H9 (cell line): Measurements from ENCODE around the gene SPTBN1. TPM values are rescaled to one million over a fixed set of nuclear protein-coding genes. Genes with fewer than 3 reads are reported as not detected.

ENCODE experiments used
- DNase-seq: peaks from one replicate; pipeline ENCODE4 v3.0.0-alpha.2; 2017
- H2AFZ ChIP-seq: one replicate; pipeline ENCODE4 v1.6.1; 2013; ENCODE audit warnings: mild to moderate bottlenecking, low read length, control low read depth, moderate library complexity
- H2AK5ac ChIP-seq: 2 replicates; pipeline ENCODE4 v1.6.1; 2013; ENCODE audit warnings: low read length, control low read depth, mixed read lengths; ENCODE audit not compliant: insufficient read length
- H2BK120ac ChIP-seq: one replicate; pipeline ENCODE4 v1.6.1; 2013; ENCODE audit warnings: low read depth, mild to moderate bottlenecking, low read length, control low read depth, inconsistent platforms; ENCODE audit not compliant: poor library complexity, severe bottlenecking
- H2BK12ac ChIP-seq: 2 replicates; pipeline ENCODE4 v1.6.1; 2013; ENCODE audit warnings: low read length, control low read depth, mixed read lengths, low read depth; ENCODE audit not compliant: insufficient read length
- H2BK15ac ChIP-seq: 2 replicates; pipeline ENCODE4 v1.6.1; 2013; ENCODE audit warnings: low read depth, low read length, control low read depth
- H2BK20ac ChIP-seq: one replicate; pipeline ENCODE4 v1.6.1; 2013; ENCODE audit warnings: low read depth, mild to moderate bottlenecking, low read length, control low read depth, inconsistent platforms; ENCODE audit not compliant: poor library complexity, severe bottlenecking
- H2BK5ac ChIP-seq: 2 replicates; pipeline ENCODE4 v1.6.1; 2013; ENCODE audit warnings: low read length, control low read depth, mixed read lengths; ENCODE audit not compliant: insufficient read length
- H3K14ac ChIP-seq: 2 replicates; pipeline ENCODE4 v1.6.1; 2013; ENCODE audit warnings: low read length, control low read depth; ENCODE audit not compliant: insufficient read depth
- H3K18ac ChIP-seq: 2 replicates; pipeline ENCODE4 v1.6.1; 2013; ENCODE audit warnings: low read depth, mild to moderate bottlenecking, mixed read lengths, low read length, control low read depth; ENCODE audit not compliant: insufficient read length
- H3K23ac ChIP-seq: 2 replicates; pipeline ENCODE4 v1.6.1; 2013; ENCODE audit warnings: low read length, control low read depth, mixed read lengths, low read depth; ENCODE audit not compliant: insufficient read length
- H3K23me2 ChIP-seq: 2 replicates; pipeline ENCODE4 v1.6.1; 2013; ENCODE audit warnings: low read depth, mild to moderate bottlenecking, mixed read lengths, low read length, control low read depth; ENCODE audit not compliant: insufficient read length, poor library complexity, severe bottlenecking
- H3K27ac ChIP-seq: 2 replicates; pipeline ENCODE4 v1.5.1; 2013; ENCODE audit warnings: low read length, control low read depth, mixed read lengths, low read depth; ENCODE audit not compliant: insufficient read length
- H3K27me3 ChIP-seq: 2 replicates; pipeline ENCODE4 v1.6.1; 2013; ENCODE audit warnings: low read length, control low read depth, inconsistent platforms; ENCODE audit not compliant: insufficient read depth
- H3K4ac ChIP-seq: 2 replicates; pipeline ENCODE4 v1.6.1; 2013; ENCODE audit warnings: low read depth, mild to moderate bottlenecking, control low read depth, inconsistent platforms, low read length, moderate library complexity
- H3K4me1 ChIP-seq: 2 replicates; pipeline ENCODE4 v1.6.1; 2013; ENCODE audit warnings: low read length, control low read depth, inconsistent platforms; ENCODE audit not compliant: insufficient read depth
- H3K4me2 ChIP-seq: 2 replicates; pipeline ENCODE4 v1.6.1; 2013; ENCODE audit warnings: low read length, control low read depth, mixed read lengths; ENCODE audit not compliant: insufficient read length, insufficient read depth
- H3K56ac ChIP-seq: 2 replicates; pipeline ENCODE4 v1.6.1; 2013; ENCODE audit warnings: low read depth, mild to moderate bottlenecking, mixed read lengths, low read length, control low read depth; ENCODE audit not compliant: insufficient read length
- H3K79me1 ChIP-seq: 2 replicates; pipeline ENCODE4 v1.6.1; 2013; ENCODE audit warnings: low read depth, mild to moderate bottlenecking, moderate library complexity, low read length, control low read depth, inconsistent platforms; ENCODE audit not compliant: insufficient read depth, poor library complexity, severe bottlenecking
- H3K79me2 ChIP-seq: 2 replicates; pipeline ENCODE4 v1.6.1; 2013; ENCODE audit warnings: low read length, control low read depth, inconsistent platforms; ENCODE audit not compliant: insufficient read depth
- H3K9ac ChIP-seq: 2 replicates; pipeline ENCODE4 v1.6.1; 2013; ENCODE audit warnings: low read length, control low read depth, mixed read lengths; ENCODE audit not compliant: insufficient read length; ENCODE audit errors: extremely low read depth
- H3K9me3 ChIP-seq: one replicate; pipeline ENCODE4 v1.6.1; 2013; ENCODE audit warnings: low read depth, low read length, inconsistent platforms; ENCODE audit not compliant: control insufficient read depth
- H3T11ph ChIP-seq: one replicate; pipeline ENCODE4 v1.6.1; 2013; ENCODE audit warnings: mild to moderate bottlenecking, low read length, control low read depth, inconsistent platforms
- H4K20me1 ChIP-seq: one replicate; pipeline ENCODE4 v1.6.1; 2013; ENCODE audit not compliant: control insufficient read depth, insufficient read length, insufficient read depth
- H4K5ac ChIP-seq: 2 replicates; pipeline ENCODE4 v1.6.1; 2013; ENCODE audit warnings: low read depth, mild to moderate bottlenecking, mixed read lengths, low read length, control low read depth; ENCODE audit not compliant: insufficient read length
- H4K8ac ChIP-seq: replicated peaks from 2 replicates; pipeline ENCODE4 v1.6.1; 2013; ENCODE audit warnings: low read length, control low read depth, mixed read lengths, low read depth; ENCODE audit not compliant: insufficient read length
- H4K91ac ChIP-seq: 2 replicates; pipeline ENCODE4 v1.6.1; 2013; ENCODE audit warnings: low read depth, mild to moderate bottlenecking, moderate library complexity, mixed read lengths, low read length, control low read depth; ENCODE audit not compliant: insufficient read length
- H3K27ac Mint-ChIP-seq, 3 experiments: 2 replicates in 2 of 3; 3 replicates in 1 of 3; pipeline ENCODE4 v1.8.0; 2020 to 2021; ENCODE audit warnings: mixed read lengths in 3 of 3, mild to moderate bottlenecking in 1 of 3, moderate library complexity in 1 of 3
- H3K27me3 Mint-ChIP-seq: 2 replicates; pipeline ENCODE4 v1.8.0; 2021; ENCODE audit warnings: low read depth, mild to moderate bottlenecking, moderate library complexity, mixed read lengths
- H3K36me3 Mint-ChIP-seq, 3 experiments: 2 replicates in 2 of 3; 3 replicates in 1 of 3; pipeline ENCODE4 v1.8.0; 2020 to 2021; ENCODE audit warnings: low read depth in 3 of 3, mixed read lengths in 3 of 3; ENCODE audit not compliant: insufficient read depth in 1 of 3
- H3K4me1 Mint-ChIP-seq, 2 experiments: 2 replicates each; pipeline ENCODE4 v1.8.0; 2020; ENCODE audit warnings: mixed read lengths in 2 of 2
- H3K4me3 Mint-ChIP-seq, 2 experiments: 2 replicates in 1 of 2; 3 replicates in 1 of 2; pipeline ENCODE4 v1.8.0; 2020 to 2021; ENCODE audit warnings: mild to moderate bottlenecking in 2 of 2, mixed read lengths in 2 of 2, moderate library complexity in 1 of 2
- H3K9me3 Mint-ChIP-seq, 2 experiments: 2 replicates in 1 of 2; 3 replicates in 1 of 2; pipeline ENCODE4 v1.8.0; 2020; ENCODE audit warnings: mild to moderate bottlenecking in 2 of 2, mixed read lengths in 2 of 2, moderate library complexity in 1 of 2
- CTCF ChIP-seq: fragments of 200-600 bp; sonication (generic); conservative IDR thresholded peaks from 3 replicates; pipeline ENCODE4 v1.8.0; 2021; ENCODE audit warnings: antibody characterized with exemption, mild to moderate bottlenecking
- WGBS: extraction: QIAGEN DNeasy Blood & Tissue Kit; methylation state at CpG from one replicate; pipeline ENCODE4 v1.1.7; 2013; ENCODE audit warnings: missing lambda C conversion rate, low lambda C conversion rate, mixed read lengths; ENCODE audit not compliant: insufficient read length; ENCODE audit errors: extremely low coverage; 5-methylcytosine and 5-hydroxymethylcytosine counted together
- total RNA-seq: library from RNA; stranded (reverse); gene quantifications from 2 replicates; pipeline ENCODE4 v1.2.1, GENCODE V29; 2021

SPTBN1 gene
- total RNA-seq, 1 experiment from 2014 or later: 164 TPM

- no peaks in the 10 kb centered on the region for H3K4me1 ChIP-seq
- Mint-ChIP-seq H3K9me3 (no peaks in the 10 kb centered on the region), H3K4me3 (no peak overlapping the region), H3K27me3 (no peaks in the 10 kb centered on the region; the same call in 1 of the 2 replicates), H3K36me3 (no peaks in the 10 kb centered on the region), H3K4me1 (no peaks in the 10 kb centered on the region), H3K27ac (no peak overlapping the region)
- no peaks in the 10 kb centered on the region for H3K27me3 ChIP-seq
- no peak overlapping the region for H3K4ac ChIP-seq
- no peak for DNase-seq
- H4K91ac ChIP-seq: no peak overlapping the region
- no peak overlapping the region for H4K5ac ChIP-seq
- H2BK5ac ChIP-seq: no peak overlapping the region
- no peak overlapping the region for H2BK20ac ChIP-seq
- H2BK12ac ChIP-seq: no peak overlapping the region
- no peak overlapping the region for H2AFZ ChIP-seq
- H2BK15ac ChIP-seq: no peak overlapping the region
- H3K79me1 ChIP-seq: no peaks in the 10 kb centered on the region
- no peak overlapping the region for H3K23ac ChIP-seq
- no peak overlapping the region for H2AK5ac ChIP-seq
- no peaks in the 10 kb centered on the region for H3K23me2 ChIP-seq
- H3K79me2 ChIP-seq: no peaks in the 10 kb centered on the region
- no peak overlapping the region for H3T11ph ChIP-seq
- H3K18ac ChIP-seq: no peak overlapping the region
- H3K27ac ChIP-seq: no peak overlapping the region
- H3K14ac ChIP-seq: no peak overlapping the region
- no peak overlapping the region for H3K9ac ChIP-seq
- no peak overlapping the region for H3K4me2 ChIP-seq
- H4K8ac ChIP-seq: no peak overlapping the region
- H2BK120ac ChIP-seq: no peak overlapping the region
- no peak for TF ChIP-seq CTCF
- H3K56ac ChIP-seq: no peak overlapping the region
- no peaks in the 10 kb centered on the region for H3K9me3 ChIP-seq
- no peaks in the 10 kb centered on the region for H4K20me1 ChIP-seq
- WGBS: no CpG with 5 or more reads among the region's 2 CpGs
Observed at GRCh38 chr2:54446625-54447024, 9.5 kb upstream of the SPTBN1 start.
